SK-N-SH (cell line): ENCODE results near the gene APOC3. TPM values are rescaled to one million over a fixed set of nuclear protein-coding genes. Genes with fewer than 3 reads are reported as not detected.

Experiments used
- CTCF ChIA-PET: fragments of 300-600, 350-600 bp; formaldehyde crosslinking; extraction: SDS; loops from one replicate; lab custom pipeline; 2021; lab: Yijun Ruan, JAX
- POLR2A ChIA-PET: fragments of 350-600 bp; sonication (Branson Sonifier 250); formaldehyde crosslinking; extraction: SDS; loops from one replicate; lab custom pipeline; 2020; ENCODE audit warnings: antibody characterized with exemption, inconsistent platforms; lab: Yijun Ruan, JAX
- DNase-seq: peaks from one replicate; pipeline ENCODE4 v3.0.0; 2012
- H2AFZ ChIP-seq: fragments of 200-600 bp; sonication (generic); 2 replicates; pipeline ENCODE4 v1.8.1; 2016; ENCODE audit warnings: antibody characterized with exemption, mild to moderate bottlenecking, low read depth
- H3F3A ChIP-seq: fragments of 200-600 bp; sonication (generic); replicated peaks from 2 replicates; pipeline ENCODE3; 2016; ENCODE audit warnings: antibody characterized with exemption, mild to moderate bottlenecking; ENCODE audit not compliant: insufficient read depth
- H3K27ac ChIP-seq, 2 experiments: fragments of 200-500 bp in 1 of 2; fragments of 200-600 bp in 1 of 2; sonication (Bioruptor generic) in 1 of 2; sonication (generic), shearing (Covaris generic) in 1 of 2; 2 replicates each; pipeline versions ENCODE4 v1.5.1 to v1.6.1; 2014 to 2016; ENCODE audit warnings: low read depth in 2 of 2, inconsistent platforms in 1 of 2, low read length in 1 of 2, mild to moderate bottlenecking in 1 of 2, mixed read lengths in 1 of 2
- H3K27me3 ChIP-seq: fragments of 200-600 bp; sonication (generic), shearing (Covaris generic); 2 replicates; pipeline ENCODE4 v1.6.1; 2016; ENCODE audit warnings: mixed run types; ENCODE audit not compliant: insufficient read depth
- H3K36me3 ChIP-seq, 2 experiments: fragments of 200-500 bp in 1 of 2; fragments of 200-600 bp in 1 of 2; sonication (Bioruptor generic) in 1 of 2; sonication (generic) in 1 of 2; replicated peaks in 1 of 2; 2 replicates each; pipeline versions ENCODE3 to v1.5.1; 2014 to 2016; ENCODE audit warnings: low read length in 1 of 2, mild to moderate bottlenecking in 1 of 2; ENCODE audit not compliant: insufficient read depth in 2 of 2, control insufficient read depth in 1 of 2
- H3K4me1 ChIP-seq, 2 experiments: fragments of 200-500 bp in 1 of 2; fragments of 200-600 bp in 1 of 2; sonication (Bioruptor generic) in 1 of 2; sonication (generic), shearing (Covaris generic) in 1 of 2; 2 replicates each; pipeline versions ENCODE4 v1.5.1 to v1.6.1; 2014 to 2016; ENCODE audit warnings: low read depth in 1 of 2, low read length in 1 of 2, mixed run types in 1 of 2; ENCODE audit not compliant: insufficient read depth in 2 of 2, control insufficient read depth in 1 of 2
- H3K4me2 ChIP-seq: fragments of 200-600 bp; sonication (generic), shearing (Covaris generic); 2 replicates; pipeline ENCODE4 v1.6.1; 2017; ENCODE audit warnings: mixed run types
- H3K4me3 ChIP-seq, 2 experiments: fragments of 200-500 bp in 1 of 2; fragments of 200-600 bp in 1 of 2; sonication (Bioruptor generic) in 1 of 2; sonication (generic), shearing (Covaris generic) in 1 of 2; 2 replicates each; pipeline versions ENCODE4 v1.5.1 to v1.8.1; 2014 to 2016; ENCODE audit warnings: low read depth in 2 of 2, inconsistent platforms in 1 of 2, low read length in 1 of 2, mild to moderate bottlenecking in 1 of 2, mixed read lengths in 1 of 2, moderate library complexity in 1 of 2
- H3K79me2 ChIP-seq: fragments of 200-600 bp; sonication (generic); 2 replicates; pipeline ENCODE4 v1.8.1; 2017; ENCODE audit warnings: mild to moderate bottlenecking; ENCODE audit not compliant: insufficient read depth
- H3K9ac ChIP-seq: fragments of 200-600 bp; sonication (generic); 2 replicates; pipeline ENCODE4 v1.6.1; 2017; ENCODE audit warnings: mixed run types
- H3K9me2 ChIP-seq: fragments of 200-600 bp; sonication (generic); 2 replicates; pipeline ENCODE4 v1.6.1; 2017; ENCODE audit warnings: mixed run types
- H3K9me3 ChIP-seq: fragments of 200-600 bp; sonication (generic); 2 replicates; pipeline ENCODE4 v1.6.1; 2017; ENCODE audit warnings: mixed run types, mild to moderate bottlenecking, moderate library complexity
- H4K20me1 ChIP-seq: fragments of 200-600 bp; sonication (generic); 2 replicates; pipeline ENCODE4 v1.6.1; 2017; ENCODE audit warnings: mild to moderate bottlenecking, mixed run types; ENCODE audit not compliant: insufficient read depth
- CHD2 ChIP-seq: fragments of 150-350 bp; IDR thresholded peaks from 2 replicates; pipeline ENCODE4 v1.6.1; 2018; ENCODE audit warnings: low read length; ENCODE audit not compliant: partially characterized antibody
- CTCF ChIP-seq: fragments of 200-600 bp; sonication (generic); IDR thresholded peaks from 2 replicates; pipeline ENCODE4 v1.6.1; 2017; ENCODE audit warnings: antibody characterized with exemption, mild to moderate bottlenecking, moderate library complexity
- ELF1 ChIP-seq: IDR thresholded peaks from 2 replicates; pipeline ENCODE4 v1.4.0; 2012
- EP300 ChIP-seq, 2 experiments: IDR thresholded peaks; 2 replicates each; pipeline versions ENCODE4 v1.4.0 to v1.6.1; 2012; ENCODE audit warnings: borderline replicate concordance in 1 of 2, low read depth in 1 of 2, low read length in 1 of 2
- EZH2phosphoT487 ChIP-seq: fragments of 200-600 bp; sonication (generic); IDR thresholded peaks from 2 replicates; pipeline ENCODE4 v1.6.1; 2017; ENCODE audit warnings: low read depth, mixed run types, mild to moderate bottlenecking, antibody characterized with exemption, moderate library complexity, borderline replicate concordance
- FOXJ3 ChIP-seq: sonication (generic); formaldehyde crosslinking; IDR thresholded peaks from 2 replicates; pipeline ENCODE4 v1.5.1; 2020; ENCODE audit warnings: mild to moderate bottlenecking, missing genetic modification reagents
- FOXM1 ChIP-seq: IDR thresholded peaks from 2 replicates; pipeline ENCODE4 v1.4.0; 2012; ENCODE audit warnings: low read depth, mild to moderate bottlenecking
- GABPA ChIP-seq: IDR thresholded peaks from 2 replicates; pipeline ENCODE4 v1.4.0; 2012; ENCODE audit warnings: low read depth, mild to moderate bottlenecking
- GATA2 ChIP-seq: sonication (generic); formaldehyde crosslinking; IDR thresholded peaks from 2 replicates; pipeline ENCODE4 v1.5.0; 2020; ENCODE audit warnings: mild to moderate bottlenecking, missing genetic modification reagents
- MEF2A ChIP-seq: IDR thresholded peaks from 2 replicates; pipeline ENCODE4 v1.4.0; 2012; ENCODE audit warnings: low read depth, borderline replicate concordance
- MXI1 ChIP-seq: IDR thresholded peaks from 2 replicates; pipeline ENCODE4 v1.6.1; 2012; ENCODE audit warnings: mild to moderate bottlenecking, low read depth, low read length, improper control_type of control experiment
- RAD21 ChIP-seq: IDR thresholded peaks from 2 replicates; pipeline ENCODE4 v1.6.1; 2012; ENCODE audit warnings: mild to moderate bottlenecking, low read length
- RCOR1 ChIP-seq: fragments of 150-350 bp; IDR thresholded peaks from 2 replicates; pipeline ENCODE4 v1.6.1; 2017; ENCODE audit warnings: antibody characterized with exemption, low read length
- RFX5 ChIP-seq: IDR thresholded peaks from 2 replicates; pipeline ENCODE4 v1.6.1; 2012; ENCODE audit warnings: mild to moderate bottlenecking, improper control_type of control experiment, low read length
- RXRA ChIP-seq: IDR thresholded peaks from 2 replicates; pipeline ENCODE4 v1.4.0; 2012; ENCODE audit warnings: low read depth, mild to moderate bottlenecking, borderline replicate concordance
- SMC3 ChIP-seq: IDR thresholded peaks from 2 replicates; pipeline ENCODE4 v1.6.1; 2012; ENCODE audit warnings: low read depth, low read length, improper control_type of control experiment
- TAF1 ChIP-seq: IDR thresholded peaks from 2 replicates; pipeline ENCODE4 v1.6.1; 2012; ENCODE audit warnings: low read depth, mild to moderate bottlenecking, low read length, moderate library complexity, borderline replicate concordance
- USF2 ChIP-seq: fragments of 150-350 bp; IDR thresholded peaks from 2 replicates; pipeline ENCODE4 v1.6.1; 2017; ENCODE audit warnings: antibody characterized with exemption, low read length, low read depth, borderline replicate concordance
- YY1 ChIP-seq: IDR thresholded peaks from 2 replicates; pipeline ENCODE4 v1.4.0; 2012; ENCODE audit warnings: low read depth, mild to moderate bottlenecking
- WGBS: methylation state at CpG from one replicate; pipeline ENCODE4 v1.1.6; 2017; ENCODE audit warnings: low lambda C conversion rate; 5-methylcytosine and 5-hydroxymethylcytosine counted together
- polyA plus RNA-seq, 3 experiments: library from polyadenylated mRNA; depleted of rRNA; stranded (reverse); fragments of >200 nt; gene quantifications; 2 replicates each; pipeline ENCODE4 v1.2.3, GENCODE V29; 2012
- TF ChIP-seq, protein P1 (sequence below): IDR thresholded peaks from 2 replicates; pipeline ENCODE4; 2012
- TF ChIP-seq, protein P2 (sequence below): IDR thresholded peaks from 2 replicates; pipeline ENCODE4 v1.6.1; 2012; ENCODE audit warnings: mild to moderate bottlenecking, low read depth, low read length, moderate library complexity

APOC3 gene
- polyA plus RNA-seq, 1 of the 3 experiments (the other 2 are of a cell fraction): not detected

- TF ChIP-seq EZH2phosphoT487 (no peak), MEF2A (no peak), RFX5 (no peak), RAD21 (no peak), RCOR1 (no peak), USF2 (no peak)
- TF ChIP-seq, protein P1, sequence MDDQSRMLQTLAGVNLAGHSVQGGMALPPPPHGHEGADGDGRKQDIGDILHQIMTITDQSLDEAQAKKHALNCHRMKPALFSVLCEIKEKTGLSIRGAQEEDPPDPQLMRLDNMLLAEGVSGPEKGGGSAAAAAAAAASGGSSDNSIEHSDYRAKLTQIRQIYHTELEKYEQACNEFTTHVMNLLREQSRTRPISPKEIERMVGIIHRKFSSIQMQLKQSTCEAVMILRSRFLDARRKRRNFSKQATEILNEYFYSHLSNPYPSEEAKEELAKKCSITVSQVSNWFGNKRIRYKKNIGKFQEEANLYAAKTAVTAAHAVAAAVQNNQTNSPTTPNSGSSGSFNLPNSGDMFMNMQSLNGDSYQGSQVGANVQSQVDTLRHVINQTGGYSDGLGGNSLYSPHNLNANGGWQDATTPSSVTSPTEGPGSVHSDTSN: no peak
Measured at GRCh38 chr11:116827461-116827860, 2.2 kb upstream of the APOC3 start (continued).

DNA sequence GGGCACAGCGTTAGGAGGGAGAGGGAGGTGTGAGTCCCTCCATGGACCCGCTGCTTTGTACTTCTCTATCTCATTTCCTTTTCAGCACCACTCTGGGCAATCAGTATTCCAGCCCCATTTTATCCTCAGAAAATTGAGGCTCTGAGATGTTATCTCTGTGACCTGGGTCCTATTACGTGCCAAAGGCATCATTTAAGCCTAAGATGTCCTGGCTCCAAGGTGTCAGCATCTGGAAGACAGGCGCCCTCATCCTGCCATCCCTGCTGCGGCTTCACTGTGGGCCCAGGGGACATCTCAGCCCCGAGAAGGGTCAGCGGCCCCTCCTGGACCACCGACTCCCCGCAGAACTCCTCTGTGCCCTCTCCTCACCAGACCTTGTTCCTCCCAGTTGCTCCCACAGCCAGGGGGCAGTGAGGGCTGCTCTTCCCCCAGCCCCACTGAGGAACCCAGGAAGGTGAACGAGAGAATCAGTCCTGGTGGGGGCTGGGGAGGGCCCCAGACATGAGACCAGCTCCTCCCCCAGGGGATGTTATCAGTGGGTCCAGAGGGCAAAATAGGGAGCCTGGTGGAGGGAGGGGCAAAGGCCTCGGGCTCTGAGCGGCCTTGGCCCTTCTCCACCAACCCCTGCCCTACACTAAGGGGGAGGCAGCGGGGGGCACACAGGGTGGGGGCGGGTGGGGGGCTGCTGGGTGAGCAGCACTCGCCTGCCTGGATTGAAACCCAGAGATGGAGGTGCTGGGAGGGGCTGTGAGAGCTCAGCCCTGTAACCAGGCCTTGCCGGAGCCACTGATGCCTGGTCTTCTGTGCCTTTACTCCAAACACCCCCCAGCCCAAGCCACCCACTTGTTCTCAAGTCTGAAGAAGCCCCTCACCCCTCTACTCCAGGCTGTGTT, 829 bp upstream of the APOC3 start:
- Histone ChIP-seq H3K79me2 (no peaks in the 10 kb centered on the region), H3K27ac (peak overlapping the region in 1 of 2 experiments; percentile 69; a peak in 2 of 4 replicates), H3K27me3 (no peaks in the 10 kb centered on the region), H3K4me3 (no peak overlapping the region), H4K20me1 (no peaks in the 10 kb centered on the region), H3K9me3 (no peaks in the 10 kb centered on the region), H3K36me3 (no peaks in the 10 kb centered on the region), H3K4me1 (peaks cover 0 to 30% of the 10 kb centered on the region in 2 experiments; a peak in 1 of 4 replicates), H3F3A (no peaks in the 10 kb centered on the region), H2AFZ (no peak overlapping the region), H3K9ac (no peak overlapping the region), H3K9me2 (no peaks in the 10 kb centered on the region), H3K4me2 (no peak overlapping the region)
- 67% methylated on average over 11 of the region's 16 CpGs for WGBS
- ChIA-PET POLR2A (interaction anchor here (0.9 kb wide), 1 partner anchor 41 kb away, joined by 4 read pairs; the partner anchor contains the start of gene ZPR1), CTCF (interaction anchor here (0.8 to 1.9 kb wide), 5 partner anchors 12 to 277 kb away, joined by 3 to 9 read pairs (median 4); partner anchors contain the start of gene APOA5)
- peak; percentile 76 for DNase-seq
- peak in 1 of 2 experiments; percentile 39; a peak in 1 of 4 replicates for TF ChIP-seq EP300 (IDR thresholded peaks at IDR 0.05; ENCODE audit: borderline replicate concordance in 1 of 2, low read depth in 1 of 2, low read length in 1 of 2)
- TF ChIP-seq FOXM1: no peak
- TF ChIP-seq RCOR1: peak; percentile 67; the same call in 1 of the 2 replicates
- TF ChIP-seq, protein P2, sequence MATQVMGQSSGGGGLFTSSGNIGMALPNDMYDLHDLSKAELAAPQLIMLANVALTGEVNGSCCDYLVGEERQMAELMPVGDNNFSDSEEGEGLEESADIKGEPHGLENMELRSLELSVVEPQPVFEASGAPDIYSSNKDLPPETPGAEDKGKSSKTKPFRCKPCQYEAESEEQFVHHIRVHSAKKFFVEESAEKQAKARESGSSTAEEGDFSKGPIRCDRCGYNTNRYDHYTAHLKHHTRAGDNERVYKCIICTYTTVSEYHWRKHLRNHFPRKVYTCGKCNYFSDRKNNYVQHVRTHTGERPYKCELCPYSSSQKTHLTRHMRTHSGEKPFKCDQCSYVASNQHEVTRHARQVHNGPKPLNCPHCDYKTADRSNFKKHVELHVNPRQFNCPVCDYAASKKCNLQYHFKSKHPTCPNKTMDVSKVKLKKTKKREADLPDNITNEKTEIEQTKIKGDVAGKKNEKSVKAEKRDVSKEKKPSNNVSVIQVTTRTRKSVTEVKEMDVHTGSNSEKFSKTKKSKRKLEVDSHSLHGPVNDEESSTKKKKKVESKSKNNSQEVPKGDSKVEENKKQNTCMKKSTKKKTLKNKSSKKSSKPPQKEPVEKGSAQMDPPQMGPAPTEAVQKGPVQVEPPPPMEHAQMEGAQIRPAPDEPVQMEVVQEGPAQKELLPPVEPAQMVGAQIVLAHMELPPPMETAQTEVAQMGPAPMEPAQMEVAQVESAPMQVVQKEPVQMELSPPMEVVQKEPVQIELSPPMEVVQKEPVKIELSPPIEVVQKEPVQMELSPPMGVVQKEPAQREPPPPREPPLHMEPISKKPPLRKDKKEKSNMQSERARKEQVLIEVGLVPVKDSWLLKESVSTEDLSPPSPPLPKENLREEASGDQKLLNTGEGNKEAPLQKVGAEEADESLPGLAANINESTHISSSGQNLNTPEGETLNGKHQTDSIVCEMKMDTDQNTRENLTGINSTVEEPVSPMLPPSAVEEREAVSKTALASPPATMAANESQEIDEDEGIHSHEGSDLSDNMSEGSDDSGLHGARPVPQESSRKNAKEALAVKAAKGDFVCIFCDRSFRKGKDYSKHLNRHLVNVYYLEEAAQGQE: no peak
- TF ChIP-seq RXRA: no peak
- TF ChIP-seq TAF1: no peak
- TF ChIP-seq USF2: no peak
- TF ChIP-seq GABPA: no peak
- no peak for TF ChIP-seq CTCF
- TF ChIP-seq CHD2: no peak
- TF ChIP-seq RAD21: no peak
- TF ChIP-seq ELF1: no peak
- no peak for TF ChIP-seq YY1
- peak; percentile 87 for TF ChIP-seq GATA2 (CRISPR knock-in tag)
- no peak for TF ChIP-seq FOXJ3 (CRISPR knock-in tag)
- TF ChIP-seq MXI1: peak; percentile 22; the same call in 1 of the 2 replicates
- no peak for TF ChIP-seq SMC3
